HepG2 (cell line): Measurements from ENCODE around the gene AP1M1. TPM values are rescaled to one million over a fixed set of nuclear protein-coding genes. Genes with fewer than 3 reads are reported as not detected.

Experiments
- ATAC-seq: fragments of 200-7000 bp; cut with Tn5 transposase; 3 replicates; pipeline ENCODE4 v1.9.1; 2020; ENCODE audit warnings: mild to moderate bottlenecking, moderate library complexity
- BruUV-seq: library from RNA; stranded (reverse); fragments of 400-500 nt; replicated peaks from 2 replicates; lab custom pipeline; 2021; lab: Mats Ljungman, UMichigan
- CTCF ChIA-PET: fragments of 300-600 bp; formaldehyde crosslinking; extraction: SDS; loops from one replicate; lab custom pipeline; 2021; ENCODE audit warnings: low total read pairs, inconsistent platforms, low intra/inter-chr PET ratio; lab: Yijun Ruan, JAX
- POLR2A ChIA-PET: fragments of 350-600 bp; sonication (Branson Sonifier 250); formaldehyde crosslinking; loops from one replicate; lab custom pipeline; 2020; ENCODE audit warnings: antibody characterized with exemption, inconsistent platforms; lab: Yijun Ruan, JAX
- DNase-seq: peaks from one replicate; pipeline ENCODE4 v3.0.0-alpha.2; 2015; ENCODE audit warnings: low spot score
- FAIRE-seq: peaks from 3 replicates; lab custom pipeline; 2011; peaks lifted over from hg19 to GRCh38; lab: Jason Lieb, UNC
- H2AFZ ChIP-seq: one replicate; pipeline ENCODE4 v1.6.1; 2011; ENCODE audit warnings: low read length, inconsistent platforms
- H3K27ac ChIP-seq: fragments of 300-600 bp; 3 replicates; pipeline ENCODE4 v1.8.0; 2011; ENCODE audit warnings: mixed run types, mild to moderate bottlenecking, mixed read lengths, low read length, inconsistent platforms; ENCODE audit not compliant: insufficient read depth; ENCODE audit errors: extremely low read length
- H3K27me3 ChIP-seq, 2 experiments: fragments of 200-600 bp in 1 of 2; 2 replicates in 1 of 2; 3 replicates in 1 of 2; pipeline versions ENCODE4 v1.6.0 to v1.8.0; 2011; ENCODE audit warnings: low read length in 2 of 2, mild to moderate bottlenecking in 2 of 2, moderate library complexity in 2 of 2, inconsistent platforms in 1 of 2; ENCODE audit not compliant: insufficient read depth in 2 of 2, control insufficient read depth in 1 of 2
- H3K36me3 ChIP-seq, 2 experiments: fragments of 200-600 bp in 1 of 2; replicated peaks in 1 of 2; 2 replicates in 1 of 2; 3 replicates in 1 of 2; pipeline versions ENCODE4 v1.5.1 to v1.8.0; 2011; ENCODE audit warnings: low read length in 2 of 2, inconsistent platforms in 1 of 2; ENCODE audit not compliant: insufficient read depth in 2 of 2, control insufficient read depth in 1 of 2
- H3K4me1 ChIP-seq: 2 replicates; pipeline ENCODE4 v1.5.1; 2012; ENCODE audit warnings: low read length, inconsistent platforms; ENCODE audit not compliant: insufficient read depth
- H3K4me2 ChIP-seq: 2 replicates; pipeline ENCODE4 v1.6.0; 2011; ENCODE audit warnings: low read depth, low read length, inconsistent platforms
- H3K4me3 ChIP-seq, 3 experiments: fragments of 200-600 bp in 1 of 3; sonication (generic), shearing (Covaris generic) in 1 of 3; replicated peaks in 1 of 3; 2 replicates each; pipeline ENCODE4 v1.5.1; 2011 to 2016; ENCODE audit warnings: low read length in 3 of 3, inconsistent platforms in 2 of 3, low read depth in 2 of 3, mild to moderate bottlenecking in 2 of 3, control low read depth in 1 of 3, mixed read lengths in 1 of 3; ENCODE audit not compliant: insufficient read depth in 1 of 3
- H3K79me2 ChIP-seq: one replicate; pipeline ENCODE4 v1.6.1; 2011; ENCODE audit warnings: low read length, inconsistent platforms; ENCODE audit not compliant: insufficient read depth
- H3K9ac ChIP-seq: 2 replicates; pipeline ENCODE4 v1.6.0; 2011; ENCODE audit warnings: mild to moderate bottlenecking, low read depth, low read length, inconsistent platforms; ENCODE audit not compliant: insufficient read depth
- H3K9me3 ChIP-seq: 2 replicates; pipeline ENCODE4 v1.5.1; 2012; ENCODE audit warnings: mild to moderate bottlenecking, low read length
- H4K20me1 ChIP-seq: 2 replicates; pipeline ENCODE4 v1.6.0; 2011; ENCODE audit warnings: inconsistent platforms, mild to moderate bottlenecking, low read length, moderate library complexity; ENCODE audit not compliant: insufficient read depth
- FOXM1 ChIP-seq: sonication (generic); formaldehyde crosslinking; IDR thresholded peaks from 2 replicates; pipeline ENCODE4 v1.5.0; 2020; ENCODE audit warnings: missing genetic modification reagents
- KDM2A ChIP-seq: sonication (generic); formaldehyde crosslinking; IDR thresholded peaks from 2 replicates; pipeline ENCODE4 v1.4.0; 2020; ENCODE audit warnings: low read depth, missing genetic modification reagents, borderline replicate concordance
- MTF1 ChIP-seq: sonication (generic); formaldehyde crosslinking; IDR thresholded peaks from 2 replicates; pipeline ENCODE4 v1.5.0; 2020; ENCODE audit warnings: missing genetic modification reagents
- MZF1 ChIP-seq: sonication (generic); formaldehyde crosslinking; IDR thresholded peaks from 2 replicates; pipeline ENCODE4 v1.8.1; 2023; ENCODE audit warnings: mild to moderate bottlenecking, missing genetic modification reagents, borderline replicate concordance
- PPARG ChIP-seq: conservative IDR thresholded peaks from 2 replicates; pipeline ENCODE4 v1.6.1; 2016; ENCODE audit warnings: missing biosample characterization, missing genetic modification reagents
- SRY ChIP-seq: sonication (generic); formaldehyde crosslinking; IDR thresholded peaks from 2 replicates; pipeline ENCODE4 v1.8.0; 2022; ENCODE audit warnings: mild to moderate bottlenecking, missing genetic modification reagents
- SYNCRIP ChIP-seq: fragments of 200-400 bp; formaldehyde crosslinking; IDR thresholded peaks from 2 replicates; pipeline ENCODE4 v1.6.1; 2018; ENCODE audit warnings: mild to moderate bottlenecking, low read depth, low read length; ENCODE audit not compliant: insufficient read depth
- ZNF230 ChIP-seq: sonication (generic); formaldehyde crosslinking; IDR thresholded peaks from 2 replicates; pipeline ENCODE4 v1.4.0; 2020; ENCODE audit warnings: mild to moderate bottlenecking, missing genetic modification reagents
- WGBS: methylation state at CpG from one replicate; pipeline ENCODE4 v1.1.6; 2017; ENCODE audit warnings: low lambda C conversion rate; 5-methylcytosine and 5-hydroxymethylcytosine counted together
- in situ Hi-C: cut with HindIII; loops from 2 replicates; pipeline ENCODE4 v1.10.0; 2017; ENCODE audit warnings: low pct_unique_long_range_greater_than_20kb; ENCODE audit not compliant: extremely low pct_ligation_motif_present
- intact Hi-C: fragments of 100-400 bp; cut with micrococcal nuclease; formaldehyde crosslinking; loops from one replicate; pipeline ENCODE4 v1.10.0; 2022; ENCODE audit not compliant: unreplicated experiment
- polyA plus RNA-seq, 8 experiments: library from polyadenylated mRNA; depleted of rRNA in 3 of 8; stranded (reverse) in 7 of 8; unstranded in 1 of 8; fragments of >200 nt; fragmentation: Illumina TruSeq in 4 of 8; extraction: Trizol in 4 of 8; gene quantifications; 2 replicates each; pipeline versions ENCODE4 v1.2.1 to v1.2.3, GENCODE V29; 2011 to 2016; ENCODE audit warnings: low read depth in 4 of 8, missing spikeins in 1 of 8, mixed read lengths in 1 of 8; ENCODE audit not compliant: insufficient read depth in 1 of 8
- total RNA-seq, 5 experiments: library from RNA; depleted of rRNA; stranded (reverse); fragments of >200 nt; fragmentation: Illumina TruSeq; extraction: Trizol; gene quantifications; 2 replicates each; pipeline ENCODE4 v1.2.3, GENCODE V29; 2016; ENCODE audit warnings: low read depth in 1 of 5
- TF ChIP-seq, protein P1 (sequence below): IDR thresholded peaks from 2 replicates; pipeline ENCODE4 v1.6.1; 2016; ENCODE audit warnings: missing compliant biosample characterization, missing genetic modification reagents, borderline replicate concordance
- TF ChIP-seq, protein P2 (sequence below): sonication (generic); formaldehyde crosslinking; IDR thresholded peaks from 2 replicates; pipeline ENCODE4 v1.5.0; 2020; ENCODE audit warnings: missing genetic modification reagents, mild to moderate bottlenecking, borderline replicate concordance
- TF ChIP-seq, protein P3 (sequence below): sonication (generic); formaldehyde crosslinking; IDR thresholded peaks from 2 replicates; pipeline ENCODE4 v1.5.0; 2020; ENCODE audit warnings: missing genetic modification reagents, mild to moderate bottlenecking, borderline replicate concordance
- TF ChIP-seq, protein P4 (sequence below): sonication (generic); IDR thresholded peaks from 2 replicates; pipeline ENCODE4 v1.6.1; 2016; ENCODE audit warnings: low read depth, borderline replicate concordance
- TF ChIP-seq, protein P5 (sequence below): sonication (generic); formaldehyde crosslinking; IDR thresholded peaks from 2 replicates; pipeline ENCODE4 v1.4.0; 2020; ENCODE audit warnings: mild to moderate bottlenecking, low read depth, missing genetic modification reagents

AP1M1 gene
- total and polyA plus RNA-seq, 2 of the 13 experiments (the other 11 are each of a cell fraction or from before 2014, with no cell fraction given), result 34.4 to 46.1 TPM

DNA sequence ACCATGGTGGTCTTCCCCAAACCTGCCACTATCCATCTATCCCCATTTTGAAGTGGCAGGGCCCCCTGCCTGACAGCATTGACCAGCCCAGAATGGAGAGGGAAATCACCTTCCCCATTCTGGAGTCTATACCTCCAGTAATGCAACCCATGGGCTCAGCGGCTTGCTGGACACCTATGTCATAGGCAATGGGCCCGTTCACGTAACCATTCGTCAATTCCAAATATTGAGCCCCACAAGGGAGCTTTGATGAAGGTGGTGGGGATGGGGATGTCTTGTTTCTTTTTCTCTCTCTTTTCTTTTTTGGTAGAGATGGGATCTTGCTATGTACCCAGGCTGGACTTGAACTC lies 63.1 kb downstream of the AP1M1 start:
- in situ Hi-C loops (no loop called here), intact Hi-C loops (no loop called here)
- BruUV-seq, result no TSS peak
- Histone ChIP-seq H3K79me2 (no peaks in the 10 kb centered on the region), H3K4me1 (peaks cover 29% of the 10 kb centered on the region), H4K20me1 (no peaks in the 10 kb centered on the region), H3K9me3 (no peaks in the 10 kb centered on the region), H3K27me3 (peaks cover under 1 to 33% of the 10 kb centered on the region in 2 experiments; a peak in 3 of 5 replicates), H3K36me3 (no peaks in the 10 kb centered on the region), H3K9ac (no peak overlapping the region), H3K4me2 (no peak overlapping the region), H3K4me3 (no peak overlapping the region), H2AFZ (no peak overlapping the region), H3K27ac (no peak overlapping the region)
- FAIRE-seq (no peak), DNase-seq (no peak), ATAC-seq (no peak)
- ChIA-PET CTCF (no interaction called here), POLR2A (no interaction called here)
- 62% methylated on average over 4 of the region's 4 CpGs for WGBS
- TF ChIP-seq MZF1 (CRISPR knock-in tag) (no peak), FOXM1 (CRISPR knock-in tag) (no peak), PPARG (CRISPR knock-in tag) (no peak), MTF1 (CRISPR knock-in tag) (no peak), SRY (no peak), SYNCRIP (no peak), KDM2A (CRISPR knock-in tag) (no peak), ZNF230 (no peak)
- TF ChIP-seq, protein P1, sequence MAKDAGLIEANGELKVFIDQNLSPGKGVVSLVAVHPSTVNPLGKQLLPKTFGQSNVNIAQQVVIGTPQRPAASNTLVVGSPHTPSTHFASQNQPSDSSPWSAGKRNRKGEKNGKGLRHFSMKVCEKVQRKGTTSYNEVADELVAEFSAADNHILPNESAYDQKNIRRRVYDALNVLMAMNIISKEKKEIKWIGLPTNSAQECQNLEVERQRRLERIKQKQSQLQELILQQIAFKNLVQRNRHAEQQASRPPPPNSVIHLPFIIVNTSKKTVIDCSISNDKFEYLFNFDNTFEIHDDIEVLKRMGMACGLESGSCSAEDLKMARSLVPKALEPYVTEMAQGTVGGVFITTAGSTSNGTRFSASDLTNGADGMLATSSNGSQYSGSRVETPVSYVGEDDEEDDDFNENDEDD, result no peak
- TF ChIP-seq, protein P2, sequence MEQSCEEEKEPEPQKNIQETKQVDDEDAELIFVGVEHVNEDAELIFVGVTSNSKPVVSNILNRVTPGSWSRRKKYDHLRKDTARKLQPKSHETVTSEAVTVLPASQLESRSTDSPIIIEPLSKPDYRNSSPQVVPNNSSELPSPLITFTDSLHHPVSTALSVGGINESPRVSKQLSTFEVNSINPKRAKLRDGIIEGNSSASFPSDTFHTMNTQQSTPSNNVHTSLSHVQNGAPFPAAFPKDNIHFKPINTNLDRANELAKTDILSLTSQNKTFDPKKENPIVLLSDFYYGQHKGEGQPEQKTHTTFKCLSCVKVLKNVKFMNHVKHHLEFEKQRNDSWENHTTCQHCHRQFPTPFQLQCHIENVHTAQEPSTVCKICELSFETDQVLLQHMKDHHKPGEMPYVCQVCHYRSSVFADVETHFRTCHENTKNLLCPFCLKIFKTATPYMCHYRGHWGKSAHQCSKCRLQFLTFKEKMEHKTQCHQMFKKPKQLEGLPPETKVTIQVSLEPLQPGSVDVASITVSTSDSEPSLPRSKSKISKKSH (CRISPR knock-in tag), result no peak
- TF ChIP-seq, protein P3, sequence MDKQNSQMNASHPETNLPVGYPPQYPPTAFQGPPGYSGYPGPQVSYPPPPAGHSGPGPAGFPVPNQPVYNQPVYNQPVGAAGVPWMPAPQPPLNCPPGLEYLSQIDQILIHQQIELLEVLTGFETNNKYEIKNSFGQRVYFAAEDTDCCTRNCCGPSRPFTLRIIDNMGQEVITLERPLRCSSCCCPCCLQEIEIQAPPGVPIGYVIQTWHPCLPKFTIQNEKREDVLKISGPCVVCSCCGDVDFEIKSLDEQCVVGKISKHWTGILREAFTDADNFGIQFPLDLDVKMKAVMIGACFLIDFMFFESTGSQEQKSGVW (CRISPR knock-in tag), result no peak
- TF ChIP-seq, protein P4, sequence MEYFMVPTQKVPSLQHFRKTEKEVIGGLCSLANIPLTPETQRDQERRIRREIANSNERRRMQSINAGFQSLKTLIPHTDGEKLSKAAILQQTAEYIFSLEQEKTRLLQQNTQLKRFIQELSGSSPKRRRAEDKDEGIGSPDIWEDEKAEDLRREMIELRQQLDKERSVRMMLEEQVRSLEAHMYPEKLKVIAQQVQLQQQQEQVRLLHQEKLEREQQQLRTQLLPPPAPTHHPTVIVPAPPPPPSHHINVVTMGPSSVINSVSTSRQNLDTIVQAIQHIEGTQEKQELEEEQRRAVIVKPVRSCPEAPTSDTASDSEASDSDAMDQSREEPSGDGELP, result no peak
- TF ChIP-seq, protein P5, sequence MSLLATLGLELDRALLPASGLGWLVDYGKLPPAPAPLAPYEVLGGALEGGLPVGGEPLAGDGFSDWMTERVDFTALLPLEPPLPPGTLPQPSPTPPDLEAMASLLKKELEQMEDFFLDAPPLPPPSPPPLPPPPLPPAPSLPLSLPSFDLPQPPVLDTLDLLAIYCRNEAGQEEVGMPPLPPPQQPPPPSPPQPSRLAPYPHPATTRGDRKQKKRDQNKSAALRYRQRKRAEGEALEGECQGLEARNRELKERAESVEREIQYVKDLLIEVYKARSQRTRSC (CRISPR knock-in tag), result no peak
